Endothelial cell of umbilical vein (primary cell): ENCODE data around the gene AKAP13. TPM values are rescaled to one million over a fixed set of nuclear protein-coding genes. Genes with fewer than 3 reads are reported as not detected.

Experiments used
- BruUV-seq: library from RNA; stranded (reverse); fragments of 400-500 nt; replicated peaks from 2 replicates; lab custom pipeline; 2021; lab: Mats Ljungman, UMichigan
- CTCF ChIA-PET: fragments of 300-600, 350-600 bp; sonication (Branson Sonifier 250); formaldehyde crosslinking; loops from one replicate; lab custom pipeline; 2021; ENCODE audit warnings: antibody characterized with exemption, inconsistent platforms; lab: Charles Lee
- POLR2A ChIA-PET: fragments of 300-600, 350-600 bp; sonication (Branson Sonifier 250); formaldehyde crosslinking; loops from one replicate; lab custom pipeline; 2021; ENCODE audit warnings: antibody characterized with exemption, inconsistent platforms; lab: Charles Lee
- DNase-seq: peaks from one replicate; pipeline ENCODE4 v3.0.0-alpha.2; 2011; ENCODE audit warnings: low read depth, low spot score
- FAIRE-seq: peaks from 2 replicates; lab custom pipeline; 2011; peaks lifted over from hg19 to GRCh38; lab: Jason Lieb, UNC
- H2AFZ ChIP-seq: 2 replicates; pipeline ENCODE4 v1.6.0; 2012; ENCODE audit warnings: low read depth, low read length, control low read depth, inconsistent platforms
- H3K27ac ChIP-seq: 2 replicates; pipeline ENCODE4 v1.5.1; 2011; ENCODE audit warnings: low read depth, mild to moderate bottlenecking, control low read depth, low read length, moderate library complexity; ENCODE audit not compliant: insufficient read depth
- H3K27me3 ChIP-seq, 2 experiments: 2 replicates each; pipeline versions ENCODE4 v1.6.0 to v1.6.1; 2011; ENCODE audit warnings: low read length in 2 of 2, mixed read lengths in 1 of 2; ENCODE audit not compliant: control insufficient read depth in 2 of 2, insufficient read depth in 2 of 2
- H3K36me3 ChIP-seq, 2 experiments: 2 replicates in 1 of 2; 3 replicates in 1 of 2; pipeline ENCODE4 v1.5.1; 2011; ENCODE audit warnings: low read length in 2 of 2, mild to moderate bottlenecking in 1 of 2, moderate library complexity in 1 of 2; ENCODE audit not compliant: control insufficient read depth in 2 of 2, insufficient read depth in 2 of 2; ENCODE audit errors: extremely low read depth in 1 of 2
- H3K4me1 ChIP-seq: 3 replicates; pipeline ENCODE4 v1.5.1; 2011; ENCODE audit warnings: mild to moderate bottlenecking, low read length; ENCODE audit not compliant: control insufficient read depth, insufficient read depth; ENCODE audit errors: extremely low read depth
- H3K4me2 ChIP-seq: 2 replicates; pipeline ENCODE4 v1.6.1; 2011; ENCODE audit warnings: low read length, control low read depth, mixed read lengths; ENCODE audit not compliant: insufficient read depth
- H3K4me3 ChIP-seq, 3 experiments: fragments of 200-600 bp in 1 of 3; sonication (generic), shearing (Covaris generic) in 1 of 3; replicated peaks in 1 of 3; 2 replicates each; pipeline ENCODE4 v1.5.1; 2011 to 2016; ENCODE audit warnings: control low read depth in 3 of 3, low read length in 3 of 3, mild to moderate bottlenecking in 2 of 3, inconsistent platforms in 1 of 3, low read depth in 1 of 3, moderate library complexity in 1 of 3; ENCODE audit not compliant: insufficient read depth in 1 of 3
- H3K79me2 ChIP-seq: 2 replicates; pipeline ENCODE4 v1.6.0; 2012; ENCODE audit warnings: low read length, inconsistent platforms; ENCODE audit not compliant: control insufficient read depth, insufficient read depth
- H3K9ac ChIP-seq: replicated peaks from 2 replicates; pipeline ENCODE3; 2011; ENCODE audit warnings: low read length, control low read depth; ENCODE audit not compliant: insufficient read depth; ENCODE audit errors: extremely low read depth
- H3K9me1 ChIP-seq: replicated peaks from 3 replicates; pipeline ENCODE4 v1.6.0; 2011; ENCODE audit warnings: mild to moderate bottlenecking, low read length; ENCODE audit not compliant: control insufficient read depth, insufficient read depth; ENCODE audit errors: extremely low read depth
- H3K9me3 ChIP-seq: replicated peaks from 2 replicates; pipeline ENCODE4 v1.5.1; 2012; ENCODE audit warnings: low read length, inconsistent platforms; ENCODE audit not compliant: control insufficient read depth, insufficient read depth
- H4K20me1 ChIP-seq: replicated peaks from 2 replicates; pipeline ENCODE3; 2011; ENCODE audit warnings: mild to moderate bottlenecking, low read length; ENCODE audit not compliant: control insufficient read depth, insufficient read depth; ENCODE audit errors: extremely low read depth
- EZH2 ChIP-seq: IDR thresholded peaks from 2 replicates; pipeline ENCODE4 v1.6.1; 2012; ENCODE audit warnings: borderline replicate concordance, low read depth, mild to moderate bottlenecking, moderate library complexity, low read length, inconsistent platforms; ENCODE audit not compliant: severe bottlenecking
- FOS ChIP-seq: IDR thresholded peaks from 2 replicates; pipeline ENCODE4 v1.6.1; 2011; ENCODE audit warnings: mild to moderate bottlenecking, low read length, moderate library complexity, borderline replicate concordance; ENCODE audit not compliant: insufficient read depth
- GATA2 ChIP-seq: IDR thresholded peaks from 2 replicates; pipeline ENCODE4 v1.7.0; 2011; ENCODE audit warnings: low read depth, mild to moderate bottlenecking, moderate library complexity, mixed read lengths, low read length; ENCODE audit not compliant: insufficient read length, insufficient read depth
- JUN ChIP-seq: IDR thresholded peaks from 2 replicates; pipeline ENCODE4 v1.6.1; 2011; ENCODE audit warnings: borderline replicate concordance, low read depth; ENCODE audit not compliant: insufficient read length, insufficient read depth
- MYC ChIP-seq: IDR thresholded peaks from one replicate; pipeline ENCODE4 v1.6.1; 2011; ENCODE audit warnings: mild to moderate bottlenecking, low read depth, low read length
- POLR2A ChIP-seq: IDR thresholded peaks from 2 replicates; pipeline ENCODE4 v1.6.1; 2012; ENCODE audit warnings: low read depth, mild to moderate bottlenecking, control low read depth, low read length
- POLR2AphosphoS5 ChIP-seq: IDR thresholded peaks from 2 replicates; pipeline ENCODE4 v1.6.1; 2012; ENCODE audit warnings: low read depth, mild to moderate bottlenecking, control low read depth, low read length, moderate library complexity; ENCODE audit not compliant: insufficient read depth
- dilution Hi-C: fragments of 300-500 bp; cut with MboI; formaldehyde crosslinking; loops from one replicate; pipeline ENCODE4 v1.15.0; 2019; ENCODE audit warnings: low sequenced_read_pairs; ENCODE audit not compliant: extremely low pct_ligation_motif_present
- intact Hi-C: fragments of 100-400 bp; cut with micrococcal nuclease; formaldehyde crosslinking; loops from one replicate; pipeline ENCODE4 v1.10.0; 2022
- polyA plus RNA-seq, 4 experiments: library from polyadenylated mRNA; depleted of rRNA in 3 of 4; stranded (reverse) in 3 of 4; unstranded in 1 of 4; fragments of >200 nt; gene quantifications; 2 replicates each; pipeline versions ENCODE4 v1.2.1 to v1.2.3, GENCODE V29; 2011 to 2012; ENCODE audit warnings: missing spikeins in 1 of 4
- total RNA-seq: library from RNA; stranded (reverse); gene quantifications from 2 replicates; pipeline ENCODE4 v1.2.3, GENCODE V29; 2021
- TF ChIP-seq, protein P1 (sequence below): IDR thresholded peaks from 2 replicates; pipeline ENCODE4 v1.6.1; 2011; ENCODE audit not compliant: insufficient read depth, insufficient read length
- TF ChIP-seq, protein P2 (sequence below), 2 donors: IDR thresholded peaks; 1 replicate in 1 of 2; 2 replicates in 1 of 2; pipeline ENCODE4 v1.5.1; 2011; ENCODE audit warnings: low read length in 2 of 2, mild to moderate bottlenecking in 2 of 2, moderate library complexity in 2 of 2, control low read depth in 1 of 2, inconsistent platforms in 1 of 2, low read depth in 1 of 2; ENCODE audit not compliant: insufficient read depth in 1 of 2; ENCODE audit errors: extremely low read depth in 1 of 2

AKAP13 gene
- total and polyA plus RNA-seq, 2 donors (not counting 3 experiments of a cell fraction or from before 2014, with no cell fraction given): 22.8 to 87.8 TPM

DNA sequence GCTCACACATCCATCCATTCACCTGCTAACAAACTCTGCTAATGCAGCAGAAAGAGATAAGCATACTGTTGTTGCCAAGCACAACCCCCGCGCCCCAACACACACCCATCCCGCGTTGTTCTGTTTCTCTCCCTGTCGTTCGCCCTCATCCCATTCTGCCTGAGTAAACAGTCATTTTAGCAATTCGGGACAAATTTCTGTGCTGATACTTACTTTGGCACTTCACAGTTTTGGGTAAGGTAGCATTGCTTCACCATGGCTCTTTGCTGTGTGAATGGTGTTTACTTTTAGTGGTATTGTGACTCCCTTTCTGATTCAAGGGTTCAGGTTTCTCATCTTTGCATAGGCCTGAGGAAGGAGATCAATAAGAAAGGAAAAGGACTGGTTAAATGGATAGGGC, 149.7 kb downstream of the AKAP13 start:
- Histone ChIP-seq H3K4me1 (peaks cover 13% of the 10 kb centered on the region), H3K9ac (no peak overlapping the region), H3K27me3 (no peaks in the 10 kb centered on the region), H3K9me3 (no peaks in the 10 kb centered on the region), H3K4me2 (no peak overlapping the region), H3K4me3 (no peak overlapping the region), H2AFZ (no peak overlapping the region), H3K36me3 (peaks cover 0 to 4% of the 10 kb centered on the region in 2 experiments), H3K27ac (no peak overlapping the region), H4K20me1 (peaks cover 3% of the 10 kb centered on the region), H3K79me2 (no peaks in the 10 kb centered on the region), H3K9me1 (no peaks in the 10 kb centered on the region)
- BruUV-seq: no TSS peak
- no peak for DNase-seq
- dilution Hi-C loops: no loop called here
- TF ChIP-seq, protein P1, sequence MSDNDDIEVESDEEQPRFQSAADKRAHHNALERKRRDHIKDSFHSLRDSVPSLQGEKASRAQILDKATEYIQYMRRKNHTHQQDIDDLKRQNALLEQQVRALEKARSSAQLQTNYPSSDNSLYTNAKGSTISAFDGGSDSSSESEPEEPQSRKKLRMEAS: no peak
- TF ChIP-seq FOS (no peak), MYC (no peak), JUN (no peak), POLR2AphosphoS5 (no peak), GATA2 (no peak), EZH2 (no peak), POLR2A (no peak)
- TF ChIP-seq, protein P2, sequence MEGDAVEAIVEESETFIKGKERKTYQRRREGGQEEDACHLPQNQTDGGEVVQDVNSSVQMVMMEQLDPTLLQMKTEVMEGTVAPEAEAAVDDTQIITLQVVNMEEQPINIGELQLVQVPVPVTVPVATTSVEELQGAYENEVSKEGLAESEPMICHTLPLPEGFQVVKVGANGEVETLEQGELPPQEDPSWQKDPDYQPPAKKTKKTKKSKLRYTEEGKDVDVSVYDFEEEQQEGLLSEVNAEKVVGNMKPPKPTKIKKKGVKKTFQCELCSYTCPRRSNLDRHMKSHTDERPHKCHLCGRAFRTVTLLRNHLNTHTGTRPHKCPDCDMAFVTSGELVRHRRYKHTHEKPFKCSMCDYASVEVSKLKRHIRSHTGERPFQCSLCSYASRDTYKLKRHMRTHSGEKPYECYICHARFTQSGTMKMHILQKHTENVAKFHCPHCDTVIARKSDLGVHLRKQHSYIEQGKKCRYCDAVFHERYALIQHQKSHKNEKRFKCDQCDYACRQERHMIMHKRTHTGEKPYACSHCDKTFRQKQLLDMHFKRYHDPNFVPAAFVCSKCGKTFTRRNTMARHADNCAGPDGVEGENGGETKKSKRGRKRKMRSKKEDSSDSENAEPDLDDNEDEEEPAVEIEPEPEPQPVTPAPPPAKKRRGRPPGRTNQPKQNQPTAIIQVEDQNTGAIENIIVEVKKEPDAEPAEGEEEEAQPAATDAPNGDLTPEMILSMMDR (IDR thresholded peaks at IDR 0.05; ENCODE audit: extremely low read depth in 1 of 2, insufficient read depth in 1 of 2, low read depth in 1 of 2, low read length in 2 of 2): no peak
- ChIA-PET CTCF (no interaction called here), POLR2A (no interaction called here)
- intact Hi-C loops: no loop called here
- FAIRE-seq: no peak
